Measurements from ENCODE around the gene VWCE.

DNA sequence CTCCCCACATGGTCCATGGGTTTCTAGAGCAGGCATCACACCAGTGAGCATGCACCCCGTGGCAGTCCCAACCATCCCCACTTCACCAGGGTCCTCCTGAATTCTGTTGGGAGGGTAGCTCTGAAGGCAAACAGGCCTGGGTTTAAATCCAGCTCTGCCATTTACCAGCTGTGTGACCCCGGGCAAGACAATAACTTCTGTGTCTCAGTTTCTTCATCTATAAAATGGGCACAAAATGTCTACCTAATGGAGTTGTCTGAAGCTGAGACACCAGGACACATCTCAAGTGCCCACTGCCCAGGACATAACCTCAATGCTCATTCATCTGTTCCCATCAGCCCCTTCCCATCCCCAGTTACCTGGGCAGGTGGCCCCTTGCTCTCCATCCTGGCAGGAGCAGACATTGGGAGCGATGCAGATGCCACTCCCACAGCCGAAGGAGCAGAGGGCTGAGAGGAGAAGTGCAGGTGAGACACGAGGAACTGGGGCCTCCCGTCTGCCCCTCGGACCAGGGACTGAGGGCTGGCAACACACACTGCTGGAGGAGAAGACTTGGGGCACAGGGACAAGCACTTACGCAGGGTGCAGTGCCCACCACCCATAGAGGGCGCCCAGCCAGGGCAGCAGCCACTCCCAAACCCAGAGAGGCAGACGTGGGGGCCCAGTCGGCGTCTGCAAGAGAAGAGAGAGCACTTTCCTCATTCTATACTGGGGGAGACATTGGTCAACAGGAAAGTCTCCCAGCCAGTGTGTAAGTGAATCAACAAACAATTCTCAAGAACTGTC is 4.0 kb downstream of the VWCE start:
- TF ChIP-seq POLR2A (IDR thresholded peaks at IDR 0.05), result no peak
- TF ChIP-seq, protein P1, sequence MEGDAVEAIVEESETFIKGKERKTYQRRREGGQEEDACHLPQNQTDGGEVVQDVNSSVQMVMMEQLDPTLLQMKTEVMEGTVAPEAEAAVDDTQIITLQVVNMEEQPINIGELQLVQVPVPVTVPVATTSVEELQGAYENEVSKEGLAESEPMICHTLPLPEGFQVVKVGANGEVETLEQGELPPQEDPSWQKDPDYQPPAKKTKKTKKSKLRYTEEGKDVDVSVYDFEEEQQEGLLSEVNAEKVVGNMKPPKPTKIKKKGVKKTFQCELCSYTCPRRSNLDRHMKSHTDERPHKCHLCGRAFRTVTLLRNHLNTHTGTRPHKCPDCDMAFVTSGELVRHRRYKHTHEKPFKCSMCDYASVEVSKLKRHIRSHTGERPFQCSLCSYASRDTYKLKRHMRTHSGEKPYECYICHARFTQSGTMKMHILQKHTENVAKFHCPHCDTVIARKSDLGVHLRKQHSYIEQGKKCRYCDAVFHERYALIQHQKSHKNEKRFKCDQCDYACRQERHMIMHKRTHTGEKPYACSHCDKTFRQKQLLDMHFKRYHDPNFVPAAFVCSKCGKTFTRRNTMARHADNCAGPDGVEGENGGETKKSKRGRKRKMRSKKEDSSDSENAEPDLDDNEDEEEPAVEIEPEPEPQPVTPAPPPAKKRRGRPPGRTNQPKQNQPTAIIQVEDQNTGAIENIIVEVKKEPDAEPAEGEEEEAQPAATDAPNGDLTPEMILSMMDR (IDR thresholded peaks at IDR 0.05), result no peak

Measured in heart left ventricle (tissue), 13 donors.